B cell (primary cell): ENCODE measurements around the gene ARHGAP29. TPM values are rescaled to one million over a fixed set of nuclear protein-coding genes. Genes with fewer than 3 reads are reported as not detected.
A peak's percentile ranks its signal among the peaks of the same experiment; 100 is the strongest.

Experiments
- ATAC-seq: fragments of 200-7000 bp; cut with Tn5 transposase; one replicate; pipeline ENCODE4 v1.10.0; 2021; ENCODE audit warnings: low read depth, mild to moderate bottlenecking, moderate number of reproducible peaks, moderate library complexity
- CTCF ChIA-PET: fragments of 350-600 bp; sonication (Branson Sonifier 250); formaldehyde crosslinking; loops from one replicate; lab custom pipeline; 2021; ENCODE audit warnings: antibody characterized with exemption, inconsistent platforms; lab: Charles Lee
- POLR2A ChIA-PET: fragments of 350-600 bp; sonication (Branson Sonifier 250); formaldehyde crosslinking; loops from one replicate; lab custom pipeline; 2021; ENCODE audit warnings: antibody characterized with exemption; lab: Charles Lee
- DNase-seq: peaks from one replicate; pipeline ENCODE4 v3.0.0; 2013
- H2AFZ ChIP-seq: 2 replicates; pipeline ENCODE4 v1.6.1; 2012; ENCODE audit warnings: mild to moderate bottlenecking, low read depth, low read length; ENCODE audit not compliant: insufficient read depth, poor library complexity, severe bottlenecking
- H3K27ac ChIP-seq, 2 donors: 1 replicate in 1 of 2; 2 replicates in 1 of 2; pipeline ENCODE4 v1.5.1; 2012 to 2013; ENCODE audit warnings: low read length in 2 of 2, mild to moderate bottlenecking in 2 of 2, moderate library complexity in 1 of 2
- H3K27me3 ChIP-seq, 4 experiments: fragments of 200-600 bp in 1 of 4; sonication (generic) in 1 of 4; replicated peaks in 1 of 4; 1 replicate in 2 of 4; 2 replicates in 2 of 4; pipeline versions ENCODE4 v1.6.1 to v1.7.0; 2013 to 2016; ENCODE audit warnings: low read length in 3 of 4, mild to moderate bottlenecking in 2 of 4, mixed read lengths in 1 of 4, moderate library complexity in 1 of 4; ENCODE audit not compliant: insufficient read depth in 4 of 4, control insufficient read depth in 3 of 4; ENCODE audit errors: control extremely low read depth in 1 of 4
- H3K36me3 ChIP-seq, 2 experiments: replicated peaks in 1 of 2; 1 replicate in 1 of 2; 2 replicates in 1 of 2; pipeline versions ENCODE4 v1.6.1 to v1.7.1; 2013; ENCODE audit warnings: low read length in 1 of 2; ENCODE audit not compliant: insufficient read depth in 2 of 2, control insufficient read depth in 1 of 2; ENCODE audit errors: control extremely low read depth in 1 of 2, extremely low read depth in 1 of 2
- H3K4me1 ChIP-seq, 2 donors: fragments of 200-600 bp in 1 of 2; sonication (generic) in 1 of 2; 1 replicate in 1 of 2; 2 replicates in 1 of 2; pipeline versions ENCODE4 v1.5.1 to v1.6.1; 2013 to 2017; ENCODE audit warnings: low read length in 2 of 2; ENCODE audit not compliant: control insufficient read depth in 2 of 2, insufficient read depth in 2 of 2
- H3K4me2 ChIP-seq: replicated peaks from 2 replicates; pipeline ENCODE3; 2012; ENCODE audit warnings: mild to moderate bottlenecking, low read depth, low read length; ENCODE audit not compliant: poor library complexity, severe bottlenecking
- H3K4me3 ChIP-seq, 5 experiments: fragments of 200-600 bp in 1 of 5; sonication (generic) in 1 of 5; 1 replicate in 3 of 5; 2 replicates in 2 of 5; pipeline versions ENCODE4 v1.5.1 to v1.7.0; 2011 to 2016; ENCODE audit warnings: low read length in 4 of 5, mild to moderate bottlenecking in 4 of 5, low read depth in 2 of 5, control low read depth in 1 of 5, moderate library complexity in 1 of 5; ENCODE audit not compliant: insufficient read depth in 1 of 5; ENCODE audit errors: control extremely low read depth in 1 of 5, extremely low read depth in 1 of 5
- H3K79me2 ChIP-seq: fragments of 200-600 bp; sonication (generic); one replicate; pipeline ENCODE4 v1.6.0; 2016; ENCODE audit warnings: low read length; ENCODE audit not compliant: control insufficient read depth, insufficient read depth
- H3K9ac ChIP-seq: fragments of 200-600 bp; sonication (generic); 2 replicates; pipeline ENCODE4 v1.6.1; 2017; ENCODE audit warnings: mild to moderate bottlenecking, low read length, moderate library complexity
- H3K9me3 ChIP-seq, 3 donors: one replicate each; pipeline versions ENCODE4 v1.6.1 to v1.7.1; 2013; ENCODE audit warnings: low read length in 2 of 3; ENCODE audit not compliant: control insufficient read depth in 2 of 3, insufficient read depth in 1 of 3; ENCODE audit errors: control extremely low read depth in 1 of 3
- H4K20me1 ChIP-seq: 2 replicates; pipeline ENCODE4 v1.6.0; 2012; ENCODE audit warnings: mild to moderate bottlenecking, low read length; ENCODE audit not compliant: insufficient read depth, control insufficient read depth, poor library complexity, severe bottlenecking
- H3K27ac Mint-ChIP-seq: one replicate; pipeline ENCODE4 v1.8.0; 2021; ENCODE audit warnings: mixed read lengths
- H3K27me3 Mint-ChIP-seq: one replicate; pipeline ENCODE4 v1.8.0; 2021; ENCODE audit warnings: mixed read lengths
- H3K4me1 Mint-ChIP-seq: one replicate; pipeline ENCODE4 v1.8.0; 2021; ENCODE audit warnings: mixed read lengths
- H3K4me3 Mint-ChIP-seq: one replicate; pipeline ENCODE4 v1.8.0; 2021; ENCODE audit warnings: mixed read lengths
- H3K9me3 Mint-ChIP-seq: one replicate; pipeline ENCODE4 v1.8.0; 2022; ENCODE audit warnings: mixed read lengths; ENCODE audit not compliant: insufficient read depth
- CTCF ChIP-seq: fragments of 200-600 bp; IDR thresholded peaks from one replicate; pipeline ENCODE4 v1.8.0; 2022; ENCODE audit warnings: antibody characterized with exemption, mild to moderate bottlenecking
- EZH2 ChIP-seq: IDR thresholded peaks from 2 replicates; pipeline ENCODE4 v1.6.1; 2012; ENCODE audit warnings: borderline replicate concordance, low read depth, mild to moderate bottlenecking, moderate library complexity, low read length; ENCODE audit not compliant: insufficient read depth, poor library complexity, severe bottlenecking
- WGBS: methylation state at CpG from one replicate; pipeline ENCODE4 v1.1.5; 2013; ENCODE audit warnings: missing lambda C conversion rate; ENCODE audit not compliant: insufficient coverage; 5-methylcytosine and 5-hydroxymethylcytosine counted together
- intact Hi-C: fragments of 100-400 bp; cut with micrococcal nuclease; formaldehyde crosslinking; loops from one replicate; pipeline ENCODE4 v1.10.0; 2022
- polyA minus RNA-seq: library from RNA; depleted of rRNA, polyadenylated mRNA; stranded (reverse); fragments of >200 nt; gene quantifications from 2 replicates; pipeline ENCODE4 v1.2.3, GENCODE V29; 2012
- polyA plus RNA-seq: library from polyadenylated mRNA; depleted of rRNA; stranded (reverse); fragments of >200 nt; gene quantifications from 2 replicates; pipeline ENCODE4 v1.2.3, GENCODE V29; 2012
- total RNA-seq, 2 donors: library from RNA; stranded (reverse); fragments of 120-200 nt in 1 of 2; gene quantifications; 1 replicate in 1 of 2; 2 replicates in 1 of 2; pipeline versions ENCODE4 v1.2.3 to v1.2.4, GENCODE V29; 2013 to 2022

Gene ARHGAP29
- not detected in 2 replicates for total RNA-seq
- total RNA-seq (2013) = 0.82 TPM
- not detected in 2 replicates for polyA plus RNA-seq
- under 0.01 TPM in 1 of 2 replicates, not detected in the other for polyA minus RNA-seq

DNA sequence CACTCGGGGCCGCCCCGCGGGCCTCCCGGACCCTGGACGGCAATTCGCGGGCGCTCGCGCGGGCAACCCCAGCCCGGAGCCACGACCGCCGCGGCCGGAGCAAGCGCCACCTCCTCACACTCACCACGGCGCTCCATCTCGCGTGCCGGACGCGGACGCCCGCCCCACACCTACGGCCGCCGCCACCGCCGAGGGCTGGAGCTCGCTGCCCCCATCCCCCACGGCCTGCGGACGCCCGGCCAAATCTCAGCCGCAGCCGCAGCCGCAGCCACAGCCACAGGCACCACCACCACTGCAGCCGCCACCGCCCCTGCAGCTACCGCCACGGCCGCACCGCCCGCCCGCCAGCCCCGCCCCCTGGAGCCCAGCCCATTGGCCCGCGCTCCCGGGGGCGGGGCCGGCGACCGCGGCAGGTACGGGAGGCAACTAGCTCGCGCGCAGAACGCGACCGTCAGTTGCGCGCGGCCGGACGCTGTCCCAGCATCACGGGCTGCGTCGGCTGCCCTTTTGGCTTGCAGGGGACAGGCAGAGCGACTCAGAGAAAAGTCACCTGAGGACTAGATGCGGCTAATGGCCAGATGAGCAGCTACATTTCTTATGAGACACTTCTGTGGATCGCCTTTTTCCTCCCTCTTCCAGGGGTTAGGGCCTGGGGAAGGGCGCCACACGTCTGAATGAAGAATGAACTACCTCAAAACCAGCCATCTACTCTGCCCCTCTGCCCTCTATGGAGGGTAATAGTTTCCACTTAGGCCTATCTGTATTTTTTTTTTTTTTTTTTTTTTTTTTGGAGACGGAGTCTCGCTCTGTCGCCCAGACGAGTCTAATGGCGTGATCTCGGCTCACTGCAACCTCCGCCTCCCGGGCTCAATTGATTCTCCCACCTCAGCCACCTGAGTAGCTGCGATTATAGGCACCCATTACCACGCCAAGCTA lies at the start of gene ARHGAP29:
Gene ARHGAP29 (minus strand): TSS at position 294 of the 936 bp plus-strand sequence. CDS start 5,973 bp downstream, outside the sequence.
- Mint-ChIP-seq H3K4me3 (peak within 1 kb of the TSS; percentile 72), H3K4me1 (peaks cover 9% of the 10 kb centered on the region), H3K27ac (no peak within 1 kb of the TSS), H3K27me3 (peaks cover 64% of the 10 kb centered on the region), H3K9me3 (peaks cover 2% of the 10 kb centered on the region)
- Histone ChIP-seq H3K27ac (no peak within 1 kb of the TSS), H3K27me3 (peaks cover 0 to 54% (median 32%) of the 10 kb centered on the region in 4 experiments), H2AFZ (peak within 1 kb of the TSS; percentile 80), H4K20me1 (no peaks in the 10 kb centered on the region), H3K79me2 (no peaks in the 10 kb centered on the region), H3K4me3 (peak within 1 kb of the TSS; percentile 4 to 60 (median 41)), H3K36me3 (no peaks in the 10 kb centered on the region), H3K4me2 (peak within 1 kb of the TSS; percentile 83), H3K4me1 (peaks cover 13 to 24% of the 10 kb centered on the region in 2 donors), H3K9me3 (peaks cover 0 to 14% (median 5%) of the 10 kb centered on the region in 3 donors), H3K9ac (peak within 1 kb of the TSS; percentile 61)
- WGBS = under 1% methylated on average over 75 of the region's 88 CpGs
- POLR2A ChIA-PET = no interaction called here
- TF ChIP-seq CTCF = no peak
- no peak for TF ChIP-seq EZH2
- CTCF ChIA-PET = interaction anchor here (0.7 kb wide), 1 partner anchor 674 kb away, joined by 4 read pairs; no protein-coding TSS in a partner anchor
- intact Hi-C loops = no loop called here
- peak; percentile 64 for DNase-seq
- peak; percentile 85 for ATAC-seq
